Measurements from ENCODE around the gene PCDHA11. TPM values are rescaled to one million over a fixed set of nuclear protein-coding genes. Genes with fewer than 3 reads are reported as not detected.
"Not testable (repeated sequence)": the region's sequence is repeated elsewhere in the genome, so short reads cannot be mapped to it uniquely, and the experiment has no call there.

Gene PCDHA11
- total RNA-seq, 4 donors from 2014 or later: under 0.01 to 0.11 (median 0.04) TPM; not detected in 1

DNA sequence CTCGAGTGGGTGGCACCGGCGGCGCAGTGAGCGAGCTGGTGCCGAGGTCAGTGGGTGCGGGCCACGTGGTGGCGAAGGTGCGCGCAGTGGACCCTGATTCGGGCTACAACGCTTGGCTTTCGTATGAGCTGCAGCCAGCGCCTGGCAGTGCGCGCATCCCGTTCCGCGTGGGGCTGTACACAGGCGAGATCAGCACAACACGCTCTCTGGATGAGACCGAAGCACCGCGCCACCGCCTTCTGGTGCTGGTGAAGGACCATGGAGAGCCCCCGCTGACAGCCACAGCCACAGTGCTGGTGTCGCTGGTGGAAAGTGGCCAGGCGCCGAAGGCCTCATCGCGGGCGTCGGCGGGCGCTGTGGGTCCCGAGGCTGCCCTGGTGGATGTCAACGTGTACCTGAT, 45.3 kb upstream of the PCDHA11 start:
- 80 to 93% methylated on average over 1 to 11 of the region's 38 CpGs for WGBS, 2 donors
- TF ChIP-seq POLR2A (IDR thresholded peaks at IDR 0.05): no peak
- TF ChIP-seq, protein P1, sequence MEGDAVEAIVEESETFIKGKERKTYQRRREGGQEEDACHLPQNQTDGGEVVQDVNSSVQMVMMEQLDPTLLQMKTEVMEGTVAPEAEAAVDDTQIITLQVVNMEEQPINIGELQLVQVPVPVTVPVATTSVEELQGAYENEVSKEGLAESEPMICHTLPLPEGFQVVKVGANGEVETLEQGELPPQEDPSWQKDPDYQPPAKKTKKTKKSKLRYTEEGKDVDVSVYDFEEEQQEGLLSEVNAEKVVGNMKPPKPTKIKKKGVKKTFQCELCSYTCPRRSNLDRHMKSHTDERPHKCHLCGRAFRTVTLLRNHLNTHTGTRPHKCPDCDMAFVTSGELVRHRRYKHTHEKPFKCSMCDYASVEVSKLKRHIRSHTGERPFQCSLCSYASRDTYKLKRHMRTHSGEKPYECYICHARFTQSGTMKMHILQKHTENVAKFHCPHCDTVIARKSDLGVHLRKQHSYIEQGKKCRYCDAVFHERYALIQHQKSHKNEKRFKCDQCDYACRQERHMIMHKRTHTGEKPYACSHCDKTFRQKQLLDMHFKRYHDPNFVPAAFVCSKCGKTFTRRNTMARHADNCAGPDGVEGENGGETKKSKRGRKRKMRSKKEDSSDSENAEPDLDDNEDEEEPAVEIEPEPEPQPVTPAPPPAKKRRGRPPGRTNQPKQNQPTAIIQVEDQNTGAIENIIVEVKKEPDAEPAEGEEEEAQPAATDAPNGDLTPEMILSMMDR (IDR thresholded peaks at IDR 0.05): no peak
- Histone ChIP-seq H3K36me3 (no peaks in the 10 kb centered on the region), H3K27ac (no peak overlapping the region), H3K9me3 (peaks cover 0 to 40% (median 32%) of the 10 kb centered on the region in 3 donors), H3K4me3 (no peak overlapping the region), H3K4me1 (no peaks in the 10 kb centered on the region), H3K27me3 (peaks cover 0 to 45% (median 0%) of the 10 kb centered on the region in 4 donors)
- no peak for DNase-seq
- intact Hi-C loops (cut with DNase I): no loop called here

DNA sequence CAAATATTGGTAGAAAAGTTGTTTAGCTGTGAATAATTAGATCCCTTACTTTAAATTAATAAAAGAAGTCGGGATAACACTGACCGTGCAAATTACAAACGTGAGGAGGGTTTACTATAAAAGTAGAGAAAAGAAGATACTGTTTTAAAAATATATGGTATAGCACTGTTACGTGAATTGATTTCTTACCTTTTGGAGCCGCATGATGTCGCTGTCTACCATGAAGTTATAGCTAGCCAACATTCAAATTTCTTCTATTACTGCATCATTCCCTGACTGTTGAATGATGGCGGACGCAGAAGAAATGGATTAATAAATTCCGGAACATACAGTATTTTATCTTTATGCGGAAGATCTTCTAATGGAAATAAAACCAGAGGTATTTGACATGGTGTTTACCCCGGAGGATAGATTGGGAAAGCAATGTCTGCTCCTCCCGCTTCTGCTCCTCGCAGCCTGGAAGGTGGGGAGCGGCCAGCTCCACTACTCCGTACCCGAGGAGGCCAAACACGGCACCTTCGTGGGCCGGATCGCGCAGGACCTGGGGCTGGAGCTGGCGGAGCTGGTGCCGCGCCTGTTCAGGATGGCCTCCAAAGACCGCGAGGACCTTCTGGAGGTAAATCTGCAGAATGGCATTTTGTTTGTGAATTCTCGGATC, 40.9 kb upstream of the PCDHA11 start, which contains the start of gene PCDHA6:
PCDHA6 (plus strand) TSS at position 257 of the 658 bp plus-strand sequence; CDS start at position 389, 132 bp downstream.
- DNase-seq: no peak
- Histone ChIP-seq H3K27ac (no peak within 1 kb of the TSS), H3K36me3 (no peaks in the 10 kb centered on the region), H3K9me3 (peaks cover 0 to 41% (median 30%) of the 10 kb centered on the region in 3 donors), H3K27me3 (peaks cover 0 to 49% (median 0%) of the 10 kb centered on the region in 4 donors), H3K4me1 (no peaks in the 10 kb centered on the region), H3K4me3 (peak within 1 kb of the TSS in 1 of 4 donors; percentile 13)
- TF ChIP-seq, protein P1 (IDR thresholded peaks at IDR 0.05): no peak
- TF ChIP-seq POLR2A (IDR thresholded peaks at IDR 0.05): no peak
- intact Hi-C loops (cut with DNase I): no loop called here
- 29 to 33% methylated on average over 20 to 23 of the region's 27 CpGs for WGBS, 2 donors

DNA sequence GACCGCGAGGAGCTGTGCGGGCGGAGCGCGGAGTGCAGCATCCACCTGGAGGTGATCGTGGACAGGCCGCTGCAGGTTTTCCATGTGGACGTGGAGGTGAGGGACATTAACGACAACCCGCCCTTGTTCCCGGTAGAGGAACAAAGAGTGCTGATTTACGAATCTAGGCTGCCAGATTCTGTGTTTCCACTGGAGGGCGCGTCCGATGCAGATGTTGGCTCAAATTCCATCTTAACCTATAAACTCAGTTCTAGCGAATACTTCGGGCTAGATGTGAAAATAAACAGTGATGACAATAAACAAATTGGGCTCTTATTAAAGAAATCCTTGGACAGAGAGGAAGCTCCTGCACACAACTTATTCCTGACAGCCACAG, 40.4 kb upstream of the PCDHA11 start:
- H3K36me3 ChIP-seq: no peaks in the 10 kb centered on the region
- WGBS, 2 donors: 26 to 41% methylated on average over 10 to 18 of the region's 18 CpGs
- no peak overlapping the region for H3K27ac ChIP-seq
- peaks cover 0 to 36% (median 25%) of the 10 kb centered on the region in 3 donors for H3K9me3 ChIP-seq
- H3K4me3 ChIP-seq: no peak overlapping the region
- H3K4me1 ChIP-seq: no peaks in the 10 kb centered on the region
- intact Hi-C loops (cut with DNase I): no loop called here
- TF ChIP-seq POLR2A (IDR thresholded peaks at IDR 0.05): no peak
- TF ChIP-seq, protein P1 (IDR thresholded peaks at IDR 0.05): no peak
- peaks cover 0 to 45% (median 0%) of the 10 kb centered on the region in 4 donors for H3K27me3 ChIP-seq
- DNase-seq: no peak

DNA sequence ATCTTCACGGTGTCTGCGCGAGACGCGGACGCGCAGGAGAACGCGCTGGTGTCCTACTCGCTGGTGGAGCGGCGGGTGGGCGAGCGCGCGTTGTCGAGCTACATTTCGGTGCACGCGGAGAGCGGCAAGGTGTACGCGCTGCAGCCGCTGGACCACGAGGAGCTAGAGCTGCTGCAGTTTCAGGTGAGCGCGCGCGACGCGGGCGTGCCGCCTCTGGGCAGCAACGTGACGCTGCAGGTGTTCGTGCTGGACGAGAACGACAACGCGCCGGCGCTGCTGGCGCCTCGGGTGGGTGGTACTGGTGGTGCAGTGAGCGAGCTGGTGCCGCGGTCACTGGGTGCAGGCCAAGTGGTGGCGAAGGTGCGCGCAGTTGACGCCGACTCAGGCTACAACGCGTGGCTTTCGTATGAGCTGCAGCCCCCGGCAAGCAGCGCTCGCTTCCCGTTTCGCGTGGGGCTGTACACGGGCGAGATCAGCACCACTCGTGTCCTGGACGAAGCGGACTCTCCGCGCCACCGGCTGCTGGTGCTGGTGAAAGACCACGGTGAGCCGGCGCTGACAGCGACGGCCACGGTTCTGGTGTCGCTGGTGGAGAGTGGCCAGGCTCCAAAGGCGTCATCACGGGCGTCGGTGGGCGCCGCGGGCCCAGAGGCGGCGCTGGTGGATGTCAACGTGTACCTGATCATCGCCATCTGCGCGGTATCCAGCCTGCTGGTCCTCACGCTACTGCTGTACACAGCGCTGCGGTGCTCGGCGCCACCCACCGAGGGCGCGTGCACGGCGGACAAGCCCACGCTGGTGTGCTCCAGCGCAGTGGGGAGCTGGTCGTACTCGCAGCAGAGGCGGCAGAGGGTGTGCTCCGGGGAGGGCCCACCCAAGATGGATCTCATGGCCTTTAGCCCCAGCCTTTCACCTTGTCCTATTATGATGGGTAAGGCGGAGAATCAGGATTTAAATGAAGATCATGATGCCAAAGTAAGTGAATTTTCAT, 39.0 kb upstream of the PCDHA11 start:
- WGBS, 2 donors: 60 to 63% methylated on average over 12 of the region's 106 CpGs
- not testable (repeated sequence) for H3K27ac ChIP-seq
- peaks cover 0 to 43% (median 0%) of the 10 kb centered on the region in 4 donors for H3K27me3 ChIP-seq

DNA sequence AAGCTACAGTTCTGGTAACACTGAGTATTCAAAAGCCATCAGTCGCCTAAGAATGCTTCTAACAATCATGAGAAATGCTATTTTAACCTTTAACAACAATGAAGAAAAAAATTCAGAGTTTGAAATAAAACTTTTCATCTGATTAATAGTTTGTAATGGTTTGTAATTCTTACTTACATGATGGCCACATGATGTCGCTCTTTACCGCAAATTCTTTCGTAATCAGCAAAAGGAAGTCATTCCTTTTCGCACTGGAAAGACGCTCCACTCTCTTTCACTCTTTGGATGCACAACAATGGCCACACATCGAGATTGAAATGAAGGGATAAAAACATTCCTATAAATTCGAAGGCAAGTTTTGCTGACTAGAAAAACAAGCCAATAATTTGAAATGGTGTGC, 34.8 kb upstream of the PCDHA11 start, which contains the start of gene PCDHA7:
PCDHA7 (plus strand) TSS at position 277 of the 400 bp plus-strand sequence; CDS start at position 392, 115 bp downstream.
- H3K36me3 ChIP-seq: no peaks in the 10 kb centered on the region
- H3K4me3 ChIP-seq: peak within 1 kb of the TSS in 1 of 4 donors; percentile 28
- intact Hi-C loops (cut with DNase I): no loop called here
- no peak within 1 kb of the TSS for H3K27ac ChIP-seq
- peaks cover 0 to 36% (median 0%) of the 10 kb centered on the region in 4 donors for H3K27me3 ChIP-seq
- H3K9me3 ChIP-seq: peaks cover 0 to 46% (median 29%) of the 10 kb centered on the region in 3 donors
- no peaks in the 10 kb centered on the region for H3K4me1 ChIP-seq
- no peak for TF ChIP-seq POLR2A (IDR thresholded peaks at IDR 0.05)
- TF ChIP-seq, protein P1 (IDR thresholded peaks at IDR 0.05): no peak
- 20 to 25% methylated on average over 8 of the region's 8 CpGs for WGBS, 2 donors
- no peak for DNase-seq

More for the DNA sequence above, 39.0 kb upstream of the PCDHA11 start:
- H3K4me1 ChIP-seq; H3K36me3 ChIP-seq; DNase-seq; H3K4me3 ChIP-seq; intact Hi-C loops (cut with DNase I): not testable (repeated sequence)
- H3K9me3 ChIP-seq: peaks cover 0 to 36% (median 24%) of the 10 kb centered on the region in 3 donors

DNA sequence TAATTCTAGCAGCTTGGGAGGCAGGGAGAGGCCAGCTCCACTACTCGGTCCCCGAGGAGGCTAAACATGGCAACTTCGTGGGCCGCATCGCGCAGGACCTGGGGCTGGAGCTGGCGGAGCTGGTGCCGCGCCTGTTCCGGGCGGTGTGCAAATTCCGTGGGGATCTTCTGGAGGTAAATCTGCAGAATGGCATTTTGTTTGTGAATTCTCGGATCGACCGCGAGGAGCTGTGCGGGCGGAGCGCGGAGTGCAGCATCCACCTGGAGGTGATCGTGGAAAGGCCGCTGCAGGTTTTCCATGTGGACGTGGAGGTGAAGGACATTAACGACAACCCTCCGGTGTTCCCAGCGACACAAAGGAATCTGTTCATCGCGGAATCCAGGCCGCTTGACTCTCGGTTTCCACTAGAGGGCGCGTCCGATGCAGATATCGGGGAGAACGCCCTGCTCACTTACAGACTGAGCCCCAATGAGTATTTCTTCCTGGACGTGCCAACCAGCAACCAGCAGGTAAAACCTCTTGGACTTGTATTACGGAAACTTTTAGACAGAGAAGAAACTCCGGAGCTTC, 34.2 kb upstream of the PCDHA11 start:
- H3K9me3 ChIP-seq: peaks cover 0 to 40% (median 26%) of the 10 kb centered on the region in 3 donors
- intact Hi-C loops (cut with DNase I); H3K36me3 ChIP-seq; H3K27ac ChIP-seq; DNase-seq; H3K4me1 ChIP-seq: not testable (repeated sequence)
- peak overlapping the region in 1 of 4 donors; percentile 28 for H3K4me3 ChIP-seq
- 21 to 39% methylated on average over 13 to 17 of the region's 38 CpGs for WGBS, 2 donors
- peaks cover 0 to 38% (median 0%) of the 10 kb centered on the region in 4 donors for H3K27me3 ChIP-seq

All from esophagus squamous epithelium (tissue), 5 donors.